Activated CD4-positive, alpha-beta T cell treated with anti-CD3 and anti-CD28 coated beads, Interleukin-2, Interleukin-6, amounts not matched to agents 100 ng/mL and 50 ng/mL, durations not matched to agents 16 hours and 8 hours (primary cell): ENCODE results near the gene SMIM15.

ENCODE experiments used
- DNase-seq: peaks from one replicate; pipeline ENCODE4 v3.0.0-alpha.2; 2020

The SMIM15 gene

GRCh38 chr5:61159070-61159469 lies 3.2 kb downstream of the SMIM15 start:
- no peak for DNase-seq

GRCh38 chr5:61151893-61152292 lies 10.4 kb downstream of the SMIM15 start:
- no peak for DNase-seq

GRCh38 chr5:61148515-61148914 lies 13.8 kb downstream of the SMIM15 start:
- DNase-seq, result no peak

GRCh38 chr5:61142811-61143210 lies 19.5 kb downstream of the SMIM15 start:
- DNase-seq, result no peak

GRCh38 chr5:61142391-61142790 lies 19.9 kb downstream of the SMIM15 start:
- DNase-seq, result no peak

- DNase-seq, result no peak
Observed at GRCh38 chr5:61141801-61142200, 20.5 kb downstream of the SMIM15 start.

- no peak for DNase-seq
Observed at GRCh38 chr5:61139931-61140330, 22.3 kb downstream of the SMIM15 start.

GRCh38 chr5:61139094-61139873 lies 23.0 kb downstream of the SMIM15 start:
- DNase-seq, result no peak

GRCh38 chr5:61137835-61138234 lies 24.4 kb downstream of the SMIM15 start:
- no peak for DNase-seq

- DNase-seq, result no peak
Observed at GRCh38 chr5:61132559-61132958, 29.7 kb downstream of the SMIM15 start.

GRCh38 chr5:61130289-61130688 lies 32.0 kb downstream of the SMIM15 start:
- DNase-seq, result no peak

GRCh38 chr5:61123145-61123544 lies 39.1 kb downstream of the SMIM15 start:
- no peak for DNase-seq

- DNase-seq, result no peak
Observed at GRCh38 chr5:61120534-61120933, 41.7 kb downstream of the SMIM15 start.

GRCh38 chr5:61119066-61119465 lies 43.2 kb downstream of the SMIM15 start:
- no peak for DNase-seq

GRCh38 chr5:61115968-61116367 lies 46.3 kb downstream of the SMIM15 start:
- no peak for DNase-seq

GRCh38 chr5:61114441-61114840 lies 47.8 kb downstream of the SMIM15 start:
- no peak for DNase-seq
